Measurements from ENCODE around the gene CRTC2. TPM values are rescaled to one million over a fixed set of nuclear protein-coding genes. Genes with fewer than 3 reads are reported as not detected.

Gene CRTC2
- total RNA-seq, 1 experiment from 2014 or later = 45.7 TPM

DNA sequence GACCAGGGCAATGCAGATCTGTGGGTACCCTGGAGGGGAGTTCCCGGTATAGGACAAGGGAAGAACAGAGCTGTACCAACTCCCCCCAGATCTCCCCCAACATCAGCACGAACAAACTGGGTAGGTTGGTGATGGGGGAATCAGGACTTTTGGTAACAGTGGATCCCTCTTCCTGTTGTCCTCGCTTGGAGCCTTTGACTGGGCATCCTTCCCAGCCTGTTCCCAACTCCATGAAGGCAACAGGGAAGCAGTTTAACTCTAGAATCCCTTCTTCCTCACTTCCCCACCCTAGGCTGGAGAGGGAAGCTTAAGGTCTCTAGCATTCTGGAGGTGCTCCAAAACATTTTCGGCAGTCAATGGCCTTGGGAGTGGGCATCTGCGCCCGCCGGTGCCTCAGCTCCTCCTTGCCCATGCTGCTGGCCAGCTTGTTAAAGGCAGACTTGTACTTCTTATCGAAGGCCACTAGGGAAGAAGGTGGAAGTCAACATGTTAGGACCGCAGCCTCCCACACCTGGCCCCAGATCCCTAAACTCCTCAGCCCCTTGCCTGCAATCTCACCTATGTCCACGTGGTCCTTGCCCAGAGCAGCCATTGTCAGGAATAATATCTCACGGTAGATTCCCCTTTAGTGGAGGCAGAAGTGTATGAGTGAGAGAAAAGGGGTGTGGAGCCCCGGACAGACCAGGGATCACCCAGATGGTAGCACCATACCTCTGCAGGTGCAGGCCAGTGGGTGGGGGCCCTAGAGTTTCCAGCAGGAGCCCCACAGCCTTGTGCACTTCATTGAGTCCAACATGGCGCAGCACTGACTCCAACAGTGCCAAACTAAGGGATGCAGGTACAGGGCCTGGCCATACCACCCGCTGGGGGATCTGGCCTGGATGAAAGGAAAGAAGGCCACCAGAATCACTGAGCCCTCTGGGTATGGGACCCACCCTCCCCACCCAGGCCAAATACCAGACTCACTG lies 28.1 kb downstream of the CRTC2 start:
- Histone ChIP-seq H2BK12ac (ENCODE audit: insufficient read length, low read depth, low read length) (no peak overlapping the region), H2BK20ac (ENCODE audit: low read depth, low read length, poor library complexity, severe bottlenecking) (no peak overlapping the region), H3K27me3 (ENCODE audit: insufficient read depth, low read length) (no peaks in the 10 kb centered on the region), H2AFZ (ENCODE audit: low read length) (no peak overlapping the region), H3K18ac (ENCODE audit: insufficient read length, low read depth, low read length) (no peak overlapping the region), H2BK5ac (ENCODE audit: insufficient read length, low read length) (no peak overlapping the region), H3K4ac (ENCODE audit: low read depth, low read length) (no peak overlapping the region), H4K5ac (ENCODE audit: insufficient read length, low read depth, low read length) (no peak overlapping the region), H3K27ac (ENCODE audit: insufficient read length, low read depth, low read length) (no peak overlapping the region), H3K9ac (ENCODE audit: extremely low read depth, insufficient read length, low read length) (no peak overlapping the region), H3K14ac (ENCODE audit: insufficient read depth, low read length) (no peak overlapping the region), H3K4me1 (ENCODE audit: insufficient read depth, low read length) (no peaks in the 10 kb centered on the region), H2BK120ac (ENCODE audit: low read depth, low read length, poor library complexity, severe bottlenecking) (no peak overlapping the region), H4K91ac (ENCODE audit: insufficient read length, low read depth, low read length) (no peak overlapping the region), H3K23me2 (ENCODE audit: insufficient read length, low read depth, low read length, poor library complexity, severe bottlenecking) (no peaks in the 10 kb centered on the region), H3T11ph (ENCODE audit: low read length) (no peak overlapping the region), H3K23ac (ENCODE audit: insufficient read length, low read depth, low read length) (no peak overlapping the region), H4K8ac (replicated peaks; ENCODE audit: insufficient read length, low read depth, low read length) (no peak overlapping the region), H3K79me1 (ENCODE audit: insufficient read depth, low read depth, low read length, poor library complexity, severe bottlenecking) (no peaks in the 10 kb centered on the region), H2AK5ac (ENCODE audit: insufficient read length, low read length) (no peak overlapping the region), H3K56ac (ENCODE audit: insufficient read length, low read depth, low read length) (no peak overlapping the region), H3K4me2 (ENCODE audit: insufficient read depth, insufficient read length, low read length) (no peak overlapping the region), H2BK15ac (ENCODE audit: low read depth, low read length) (no peak overlapping the region), H3K79me2 (ENCODE audit: insufficient read depth, low read length) (no peaks in the 10 kb centered on the region), H4K20me1 (ENCODE audit: control insufficient read depth, insufficient read depth, insufficient read length) (no peaks in the 10 kb centered on the region), H3K9me3 (ENCODE audit: control insufficient read depth, low read depth, low read length) (no peaks in the 10 kb centered on the region)
- TF ChIP-seq, protein P1, sequence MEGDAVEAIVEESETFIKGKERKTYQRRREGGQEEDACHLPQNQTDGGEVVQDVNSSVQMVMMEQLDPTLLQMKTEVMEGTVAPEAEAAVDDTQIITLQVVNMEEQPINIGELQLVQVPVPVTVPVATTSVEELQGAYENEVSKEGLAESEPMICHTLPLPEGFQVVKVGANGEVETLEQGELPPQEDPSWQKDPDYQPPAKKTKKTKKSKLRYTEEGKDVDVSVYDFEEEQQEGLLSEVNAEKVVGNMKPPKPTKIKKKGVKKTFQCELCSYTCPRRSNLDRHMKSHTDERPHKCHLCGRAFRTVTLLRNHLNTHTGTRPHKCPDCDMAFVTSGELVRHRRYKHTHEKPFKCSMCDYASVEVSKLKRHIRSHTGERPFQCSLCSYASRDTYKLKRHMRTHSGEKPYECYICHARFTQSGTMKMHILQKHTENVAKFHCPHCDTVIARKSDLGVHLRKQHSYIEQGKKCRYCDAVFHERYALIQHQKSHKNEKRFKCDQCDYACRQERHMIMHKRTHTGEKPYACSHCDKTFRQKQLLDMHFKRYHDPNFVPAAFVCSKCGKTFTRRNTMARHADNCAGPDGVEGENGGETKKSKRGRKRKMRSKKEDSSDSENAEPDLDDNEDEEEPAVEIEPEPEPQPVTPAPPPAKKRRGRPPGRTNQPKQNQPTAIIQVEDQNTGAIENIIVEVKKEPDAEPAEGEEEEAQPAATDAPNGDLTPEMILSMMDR (conservative IDR thresholded peaks at IDR 0.05) = peak; percentile 26; the same call in 1 of the 3 replicates
- Mint-ChIP-seq H3K9me3 (no peaks in the 10 kb centered on the region), H3K4me1 (no peaks in the 10 kb centered on the region), H3K36me3 (ENCODE audit: insufficient read depth in 1 of 3, low read depth in 3 of 3) (peaks cover 23 to 46% (median 37%) of the 10 kb centered on the region in 3 experiments; a peak in 6 of 7 replicates), H3K27ac (no peak overlapping the region), H3K27me3 (ENCODE audit: low read depth) (no peaks in the 10 kb centered on the region), H3K4me3 (no peak overlapping the region)
- WGBS (ENCODE audit: extremely low coverage, insufficient read length, low lambda C conversion rate) = no CpG with 5 or more reads among the region's 14 CpGs
- DNase-seq = no peak
